H1 (cell line): ENCODE results near the gene CABCOCO1. TPM values are rescaled to one million over a fixed set of nuclear protein-coding genes. Genes with fewer than 3 reads are reported as not detected.
"Not testable (repeated sequence)": the region's sequence is repeated elsewhere in the genome, so short reads cannot be mapped to it uniquely, and the experiment has no call there.

Source experiments
- CTCF ChIA-PET: fragments of 300-600 bp; sonication (Branson Sonifier 250); formaldehyde crosslinking; loops from one replicate; lab custom pipeline; 2021; ENCODE audit not compliant: partially characterized antibody; lab: Charles Lee
- POLR2A ChIA-PET: fragments of 300-600 bp; sonication (Branson Sonifier 250); formaldehyde crosslinking; loops from one replicate; lab custom pipeline; 2021; ENCODE audit warnings: inconsistent platforms; ENCODE audit not compliant: partially characterized antibody; lab: Charles Lee
- DNase-seq, 2 experiments: peaks; one replicate each; pipeline versions ENCODE4 v3.0.0 to v3.0.0-alpha.2; 2010 to 2022; ENCODE audit warnings: low spot score in 2 of 2, low read depth in 1 of 2, mixed read lengths in 1 of 2
- FAIRE-seq: peaks from 2 replicates; lab custom pipeline; 2011; peaks lifted over from hg19 to GRCh38; lab: Jason Lieb, UNC
- H2AFZ ChIP-seq: 2 replicates; pipeline ENCODE4 v1.8.1; 2012; ENCODE audit warnings: low read length, inconsistent platforms
- H2AK5ac ChIP-seq: 2 replicates; pipeline ENCODE4 v1.6.1; 2013; ENCODE audit warnings: low read depth, low read length
- H2BK120ac ChIP-seq: replicated peaks from 2 replicates; pipeline ENCODE3; 2013; ENCODE audit warnings: low read depth, low read length, inconsistent platforms
- H2BK12ac ChIP-seq: 2 replicates; pipeline ENCODE4 v1.6.1; 2013; ENCODE audit warnings: low read depth, low read length
- H2BK15ac ChIP-seq: 2 replicates; pipeline ENCODE4 v1.6.1; 2013; ENCODE audit warnings: low read length
- H2BK20ac ChIP-seq: 2 replicates; pipeline ENCODE4 v1.6.1; 2013; ENCODE audit warnings: low read length
- H2BK5ac ChIP-seq: 2 replicates; pipeline ENCODE4 v1.6.1; 2013; ENCODE audit warnings: low read depth, low read length
- H3K14ac ChIP-seq: 2 replicates; pipeline ENCODE4 v1.6.1; 2013; ENCODE audit warnings: inconsistent platforms; ENCODE audit not compliant: insufficient read length
- H3K18ac ChIP-seq: 2 replicates; pipeline ENCODE4 v1.6.1; 2013; ENCODE audit warnings: low read length; ENCODE audit errors: extremely low read depth
- H3K23ac ChIP-seq: 2 replicates; pipeline ENCODE4 v1.6.1; 2013; ENCODE audit warnings: inconsistent platforms; ENCODE audit not compliant: insufficient read length
- H3K23me2 ChIP-seq: 2 replicates; pipeline ENCODE4 v1.6.1; 2013; ENCODE audit warnings: low read depth, low read length
- H3K27ac ChIP-seq: 2 replicates; pipeline ENCODE4 v1.6.1; 2011; ENCODE audit warnings: low read depth, low read length, inconsistent platforms
- H3K27me3 ChIP-seq, 4 experiments: replicated peaks in 1 of 4; 1 replicate in 1 of 4; 2 replicates in 3 of 4; pipeline versions ENCODE4 v1.6.1 to v1.8.1; 2011 to 2013; ENCODE audit warnings: low read length in 3 of 4, mild to moderate bottlenecking in 3 of 4, inconsistent platforms in 2 of 4, mixed read lengths in 2 of 4, moderate library complexity in 1 of 4; ENCODE audit not compliant: control insufficient read depth in 3 of 4, insufficient read depth in 3 of 4; ENCODE audit errors: extremely low read depth in 1 of 4
- H3K36me3 ChIP-seq, 4 experiments: 2 replicates each; pipeline versions ENCODE4 v1.6.1 to v1.8.1; 2011 to 2013; ENCODE audit warnings: mild to moderate bottlenecking in 4 of 4, low read length in 3 of 4, moderate library complexity in 2 of 4, control low read depth in 1 of 4, inconsistent platforms in 1 of 4; ENCODE audit not compliant: insufficient read depth in 4 of 4, control insufficient read depth in 2 of 4
- H3K4ac ChIP-seq: replicated peaks from 2 replicates; pipeline ENCODE3; 2013; ENCODE audit warnings: low read length, low read depth, mixed read lengths, inconsistent platforms; ENCODE audit not compliant: insufficient read length
- H3K4me1 ChIP-seq, 4 experiments: replicated peaks in 1 of 4; 1 replicate in 1 of 4; 2 replicates in 3 of 4; pipeline versions ENCODE4 v1.6.1 to v1.8.1; 2011 to 2013; ENCODE audit warnings: low read length in 3 of 4, inconsistent platforms in 2 of 4, mixed read lengths in 1 of 4; ENCODE audit not compliant: insufficient read depth in 4 of 4, control insufficient read depth in 3 of 4
- H3K4me2 ChIP-seq, 2 experiments: 2 replicates each; pipeline versions ENCODE4 v1.6.1 to v1.8.1; 2011 to 2013; ENCODE audit warnings: low read depth in 2 of 2, low read length in 2 of 2, control low read depth in 1 of 2, inconsistent platforms in 1 of 2, mild to moderate bottlenecking in 1 of 2; ENCODE audit not compliant: insufficient read depth in 1 of 2
- H3K4me3 ChIP-seq, 4 experiments: fragments of 200-600, 300-600 bp in 1 of 4; sonication (generic), shearing (Covaris generic), sonication (Bioruptor Twin) in 1 of 4; 2 replicates each; pipeline versions ENCODE4 v1.5.1 to v1.8.1; 2011 to 2016; ENCODE audit warnings: low read length in 4 of 4, low read depth in 3 of 4, control low read depth in 2 of 4, inconsistent platforms in 2 of 4, mild to moderate bottlenecking in 2 of 4, mixed read lengths in 1 of 4, moderate library complexity in 1 of 4; ENCODE audit not compliant: insufficient read depth in 2 of 4; ENCODE audit errors: extremely low read depth in 1 of 4
- H3K56ac ChIP-seq: replicated peaks from 2 replicates; pipeline ENCODE3; 2013; ENCODE audit warnings: low read depth, mild to moderate bottlenecking, mixed read lengths, low read length, inconsistent platforms; ENCODE audit not compliant: insufficient read length
- H3K79me1 ChIP-seq: 2 replicates; pipeline ENCODE4 v1.6.1; 2013; ENCODE audit warnings: low read depth, low read length, control low read depth
- H3K79me2 ChIP-seq, 2 experiments: 2 replicates each; pipeline versions ENCODE4 v1.6.1 to v1.8.1; 2012 to 2013; ENCODE audit warnings: low read length in 2 of 2, mild to moderate bottlenecking in 2 of 2, inconsistent platforms in 1 of 2; ENCODE audit not compliant: insufficient read depth in 2 of 2, control insufficient read depth in 1 of 2
- H3K9ac ChIP-seq, 4 experiments: replicated peaks in 1 of 4; 1 replicate in 1 of 4; 2 replicates in 3 of 4; pipeline versions ENCODE4 v1.6.1 to v1.8.1; 2011 to 2013; ENCODE audit warnings: low read depth in 3 of 4, low read length in 3 of 4, control low read depth in 2 of 4, mild to moderate bottlenecking in 2 of 4, moderate library complexity in 2 of 4, inconsistent platforms in 1 of 4; ENCODE audit errors: extremely low read depth in 1 of 4
- H3K9me3 ChIP-seq, 2 experiments: 2 replicates each; pipeline versions ENCODE4 v1.6.1 to v1.8.1; 2012 to 2013; ENCODE audit warnings: mild to moderate bottlenecking in 2 of 2, moderate library complexity in 2 of 2, control low read depth in 1 of 2, inconsistent platforms in 1 of 2, low read depth in 1 of 2, low read length in 1 of 2, mixed read lengths in 1 of 2; ENCODE audit not compliant: insufficient read depth in 2 of 2
- H4K20me1 ChIP-seq, 2 experiments: replicated peaks in 1 of 2; 2 replicates each; pipeline versions ENCODE3 to v1.8.1; 2011 to 2013; ENCODE audit warnings: inconsistent platforms in 2 of 2, low read length in 2 of 2, mild to moderate bottlenecking in 1 of 2; ENCODE audit not compliant: insufficient read depth in 2 of 2, control insufficient read depth in 1 of 2
- H4K5ac ChIP-seq: 2 replicates; pipeline ENCODE4 v1.6.1; 2013; ENCODE audit warnings: low read length, low read depth, mixed read lengths, inconsistent platforms; ENCODE audit not compliant: insufficient read length
- H4K8ac ChIP-seq: 2 replicates; pipeline ENCODE4 v1.8.0; 2013; ENCODE audit warnings: mild to moderate bottlenecking, moderate library complexity, low read length, inconsistent platforms; ENCODE audit not compliant: insufficient read depth; ENCODE audit errors: extremely low read depth
- H4K91ac ChIP-seq: replicated peaks from 2 replicates; pipeline ENCODE3; 2013; ENCODE audit warnings: low read length, mixed read lengths, inconsistent platforms; ENCODE audit not compliant: insufficient read length
- FOSL1 ChIP-seq: IDR thresholded peaks from 2 replicates; pipeline ENCODE4 v1.6.1; 2011; ENCODE audit warnings: mild to moderate bottlenecking, low read depth, low read length, moderate library complexity; ENCODE audit not compliant: insufficient read depth
- NRF1 ChIP-seq: IDR thresholded peaks from 2 replicates; pipeline ENCODE4 v1.6.1; 2011; ENCODE audit warnings: mild to moderate bottlenecking, low read depth, low read length, improper control_type of control experiment
- RAD21 ChIP-seq, 2 experiments: IDR thresholded peaks in 1 of 2; conservative IDR thresholded peaks in 1 of 2; 2 replicates each; pipeline ENCODE4 v1.6.1; 2011; ENCODE audit warnings: low read depth in 2 of 2, low read length in 2 of 2, improper control_type of control experiment in 1 of 2, inconsistent platforms in 1 of 2, mild to moderate bottlenecking in 1 of 2, moderate library complexity in 1 of 2
- WGBS, 2 experiments: shearing (Covaris generic) in 1 of 2; methylation state at CpG; one replicate each; pipeline versions ENCODE4 v1.1.6 to v1.1.7; 2013 to 2015; ENCODE audit warnings: low lambda C conversion rate in 2 of 2, mixed read lengths in 2 of 2, inconsistent platforms in 1 of 2, low coverage in 1 of 2, missing lambda C conversion rate in 1 of 2; ENCODE audit not compliant: insufficient replicate concordance in 2 of 2, insufficient coverage in 1 of 2, insufficient read length in 1 of 2; ENCODE audit errors: extremely low coverage in 1 of 2, missing lambda C conversion rate in 1 of 2; 5-methylcytosine and 5-hydroxymethylcytosine counted together
- polyA plus RNA-seq, 7 experiments: library from polyadenylated mRNA; depleted of rRNA in 3 of 7; stranded (reverse) in 5 of 7; unstranded in 2 of 7; fragments of >200 nt in 5 of 7; fragments of 200-250 nt in 2 of 7; gene quantifications; 1 replicate in 5 of 7; 2 replicates in 1 of 7; 4 replicates in 1 of 7; pipeline versions ENCODE4 v1.2.1 to v1.2.3, GENCODE V29; 2011 to 2013; ENCODE audit warnings: missing spikeins in 2 of 7, mixed read lengths in 2 of 7
- total RNA-seq: library from RNA; stranded (reverse); fragmentation: NEBNext Ultra II Directional; extraction: Animal tissue kit (Norgen Biotek cat#: 25700); gene quantifications from 2 replicates; pipeline ENCODE4 v1.2.1, GENCODE V29; 2021
- TF ChIP-seq, protein P1 (sequence below): IDR thresholded peaks from 2 replicates; pipeline ENCODE4 v1.6.1; 2011; ENCODE audit warnings: low read length, improper control_type of control experiment

The CABCOCO1 gene
- total and polyA plus RNA-seq, 2 of the 8 experiments (the other 6 are each of a cell fraction or from before 2014, with no cell fraction given) = not detected

DNA sequence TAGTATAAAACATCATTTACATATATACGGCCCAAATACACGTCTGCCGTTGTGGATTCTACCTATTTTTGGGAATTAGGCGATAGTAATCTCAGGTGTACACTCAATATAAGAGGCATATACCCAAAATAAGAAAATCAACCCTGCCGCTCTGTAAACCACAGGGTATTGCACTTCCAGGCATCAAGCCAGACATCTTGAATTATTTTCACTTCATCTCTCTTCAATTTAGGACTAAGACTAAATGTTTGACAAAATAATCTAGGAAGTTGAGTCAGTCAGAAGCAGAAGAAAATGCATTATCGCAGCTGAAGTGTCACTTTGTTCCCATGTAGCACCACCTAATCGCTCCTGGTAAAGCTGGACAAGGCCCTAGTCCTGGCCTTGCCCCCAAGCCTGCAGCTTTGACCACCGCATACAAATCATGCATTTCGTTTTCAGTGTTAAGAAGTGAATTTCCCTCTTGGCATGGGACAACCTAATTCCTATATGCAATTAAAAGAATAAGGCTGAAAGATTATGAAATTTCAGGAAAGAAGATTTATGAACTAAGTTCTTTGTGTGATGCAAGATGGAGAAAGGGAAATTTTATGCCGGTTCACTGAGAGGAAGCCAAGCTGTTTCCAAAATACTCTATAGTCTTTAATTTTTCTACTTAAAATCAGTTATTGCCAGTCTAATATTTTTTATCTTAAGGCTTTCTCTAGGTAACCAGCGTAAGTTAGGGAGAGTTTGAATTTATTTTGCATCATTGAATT, 26.0 kb downstream of the CABCOCO1 start (continued):
- TF ChIP-seq, protein P1, sequence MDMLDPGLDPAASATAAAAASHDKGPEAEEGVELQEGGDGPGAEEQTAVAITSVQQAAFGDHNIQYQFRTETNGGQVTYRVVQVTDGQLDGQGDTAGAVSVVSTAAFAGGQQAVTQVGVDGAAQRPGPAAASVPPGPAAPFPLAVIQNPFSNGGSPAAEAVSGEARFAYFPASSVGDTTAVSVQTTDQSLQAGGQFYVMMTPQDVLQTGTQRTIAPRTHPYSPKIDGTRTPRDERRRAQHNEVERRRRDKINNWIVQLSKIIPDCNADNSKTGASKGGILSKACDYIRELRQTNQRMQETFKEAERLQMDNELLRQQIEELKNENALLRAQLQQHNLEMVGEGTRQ = no peak
- TF ChIP-seq FOSL1 (no peak), NRF1 (no peak), RAD21 (IDR thresholded peaks at IDR 0.05 in 1 of 2, conservative IDR thresholded peaks at IDR 0.05 in 1 of 2; ENCODE audit: low read depth in 2 of 2, low read length in 2 of 2) (no peak)
- TF ChIP-seq, all 59 proteins: peak for 0

- H4K8ac ChIP-seq, POLR2A ChIA-PET, H3K4me3 ChIP-seq, CTCF ChIA-PET, H3K79me1 ChIP-seq, H3K18ac ChIP-seq, H3K4ac ChIP-seq, H3K36me3 ChIP-seq, DNase-seq, H4K20me1 ChIP-seq, H2AFZ ChIP-seq, H3K27me3 ChIP-seq, H3K23ac ChIP-seq, H3K9ac ChIP-seq, H2BK12ac ChIP-seq, H3K4me1 ChIP-seq, H4K5ac ChIP-seq, H3K23me2 ChIP-seq, H3K79me2 ChIP-seq, H2BK120ac ChIP-seq, H2BK20ac ChIP-seq, H2BK15ac ChIP-seq, H3K9me3 ChIP-seq, H2BK5ac ChIP-seq, H3K14ac ChIP-seq, H4K91ac ChIP-seq, H3K27ac ChIP-seq, FAIRE-seq, H3K56ac ChIP-seq, H3K4me2 ChIP-seq, H2AK5ac ChIP-seq: not testable (repeated sequence)
- WGBS, 2 experiments = 88% methylated on average over 2 of the region's 2 CpGs; no CpG with 5 or more reads in 1 of the 2 experiments
Measured at GRCh38 chr10:61691667-61692066, 28.9 kb downstream of the CABCOCO1 start.
